ENCODE results near the gene EPS15. TPM values are rescaled to one million over a fixed set of nuclear protein-coding genes. Genes with fewer than 3 reads are reported as not detected.

The EPS15 gene
- total RNA-seq, 1 donor from 2014 or later = 86.2 TPM

DNA sequence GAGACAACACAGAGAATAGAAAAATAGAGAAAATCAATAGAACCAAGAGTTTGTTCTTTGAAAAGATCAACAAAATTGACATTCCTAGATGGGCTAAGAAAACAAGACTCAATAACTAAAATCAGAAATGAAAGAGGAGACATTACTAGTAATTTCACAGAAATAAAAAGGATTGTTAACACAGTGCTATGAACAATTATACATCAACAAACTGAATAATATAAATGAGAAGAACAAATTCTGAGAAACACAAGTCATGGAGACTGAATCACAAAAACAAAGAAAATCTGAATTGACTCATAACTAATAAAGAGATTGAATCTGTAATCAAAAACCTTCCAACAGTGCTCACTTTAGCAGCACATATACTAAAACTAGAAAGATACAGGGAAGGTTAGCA is 137.1 kb downstream of the EPS15 start:
- no peak for DNase-seq (ENCODE audit: low spot score)

DNA sequence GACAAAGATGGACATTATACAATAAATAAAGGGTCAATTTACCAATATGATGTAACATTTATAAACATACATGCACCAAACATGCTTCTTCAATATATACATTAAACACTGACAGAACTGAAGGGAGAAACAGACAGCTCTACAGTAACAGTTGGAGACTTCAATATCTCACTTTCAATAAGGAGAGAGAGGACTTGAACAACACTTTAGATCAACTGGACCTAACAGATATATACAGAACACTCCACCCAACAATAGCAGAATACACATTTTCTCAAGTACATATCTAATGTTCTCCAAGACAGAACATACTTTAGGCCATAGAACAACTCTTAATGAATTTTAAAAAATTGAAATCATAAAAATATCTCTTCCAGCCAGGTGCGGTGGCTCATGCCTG is 138.1 kb downstream of the EPS15 start:
- DNase-seq (ENCODE audit: low spot score) = no peak

DNA sequence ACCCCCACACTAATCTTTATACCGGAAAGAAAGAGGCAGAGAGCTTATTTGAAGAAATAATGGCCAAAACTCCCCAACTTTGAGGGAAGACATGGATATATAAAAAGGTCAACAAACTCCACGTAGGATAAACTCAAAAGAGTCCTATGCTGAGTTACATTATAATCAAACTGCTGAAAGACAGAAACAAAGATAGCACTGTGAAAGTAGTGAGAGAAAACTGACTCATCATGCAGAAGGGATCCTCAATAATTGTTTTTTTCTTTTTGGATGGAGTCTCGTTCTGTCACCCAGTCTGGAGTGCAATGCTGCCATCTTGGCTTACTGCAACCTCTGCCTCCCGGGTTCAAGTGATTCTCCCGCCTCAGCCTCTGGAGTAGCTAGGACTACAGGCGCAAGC is 140.2 kb downstream of the EPS15 start:
- DNase-seq (ENCODE audit: low spot score) = no peak

DNA sequence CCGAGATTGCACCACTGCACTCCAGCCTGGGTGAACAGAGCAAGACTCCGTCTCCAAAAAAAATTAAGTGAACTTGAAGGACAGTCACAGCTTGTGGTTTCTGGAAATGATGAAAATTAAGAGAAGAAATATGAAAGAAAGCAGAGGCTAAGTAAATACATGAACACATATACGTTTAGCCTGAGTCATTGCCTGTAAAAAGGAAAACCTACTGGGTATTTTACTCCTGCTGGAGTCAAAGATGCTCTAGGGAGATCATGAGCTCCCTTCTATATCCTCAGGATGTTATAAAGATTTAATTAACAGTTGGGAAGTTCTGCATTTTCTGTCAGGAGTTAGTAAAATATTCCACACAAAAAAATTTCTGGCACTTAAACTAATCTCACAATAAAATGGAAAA is 145.2 kb downstream of the EPS15 start:
- no peak for DNase-seq (ENCODE audit: low spot score)

DNA sequence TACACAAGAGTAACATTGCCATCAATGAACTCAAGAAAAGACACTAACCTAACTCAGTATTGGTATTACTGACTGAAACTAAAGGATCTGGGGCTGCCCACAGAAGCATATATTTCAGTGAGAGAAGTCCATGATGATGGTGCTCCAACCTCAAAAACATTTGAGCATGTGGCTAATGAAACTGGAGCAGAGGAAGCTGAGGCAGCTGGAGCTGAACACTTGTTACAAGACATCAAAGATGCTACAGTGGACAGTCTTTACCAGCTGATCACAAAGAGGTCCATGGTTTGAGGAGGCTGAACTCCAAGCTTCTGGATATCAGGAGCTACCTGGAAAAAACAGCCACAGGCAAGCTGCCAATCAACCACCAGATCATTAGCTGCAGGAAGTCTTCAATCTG is 146.5 kb downstream of the EPS15 start:
- DNase-seq (ENCODE audit: low spot score) = no peak

DNA sequence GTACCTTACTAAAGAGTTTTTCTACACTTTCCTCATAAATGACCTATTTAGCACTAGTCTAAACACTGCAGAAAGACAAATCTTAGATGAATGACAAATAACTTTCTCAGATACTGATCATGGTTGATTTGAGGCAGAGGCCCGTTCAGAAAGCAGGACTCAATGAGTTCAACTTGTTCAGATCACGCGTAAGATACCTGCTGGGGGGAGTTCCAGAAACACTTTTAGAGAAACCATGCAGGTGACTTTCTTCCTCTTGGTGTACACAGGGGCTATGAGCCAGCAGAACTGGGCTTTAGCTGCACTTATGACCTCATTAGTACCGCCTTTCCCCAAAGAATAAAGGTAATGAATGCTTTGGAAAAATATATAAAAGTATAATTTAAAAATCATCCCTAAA is 149.9 kb downstream of the EPS15 start:
- DNase-seq (ENCODE audit: low spot score) = no peak

DNA sequence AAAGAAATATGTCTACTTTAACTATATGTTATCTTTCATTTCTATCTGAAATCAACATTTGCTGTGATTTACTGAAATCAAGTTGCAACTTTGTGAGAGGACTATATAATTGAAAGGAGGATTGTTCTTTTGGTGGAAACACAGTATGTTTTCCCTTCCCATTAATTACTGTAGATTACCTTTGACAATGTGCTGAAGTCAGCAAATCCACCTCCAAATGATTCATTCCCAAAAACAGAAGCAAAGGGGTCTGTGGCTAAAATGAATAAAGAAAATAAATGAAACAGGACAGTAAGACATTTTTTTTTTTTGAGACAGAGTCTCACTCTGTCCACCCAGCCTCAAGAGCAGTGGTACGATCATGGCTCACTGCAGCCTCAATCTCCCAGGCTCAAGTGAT is 153.3 kb downstream of the EPS15 start:
- DNase-seq (ENCODE audit: low spot score) = no peak

DNA sequence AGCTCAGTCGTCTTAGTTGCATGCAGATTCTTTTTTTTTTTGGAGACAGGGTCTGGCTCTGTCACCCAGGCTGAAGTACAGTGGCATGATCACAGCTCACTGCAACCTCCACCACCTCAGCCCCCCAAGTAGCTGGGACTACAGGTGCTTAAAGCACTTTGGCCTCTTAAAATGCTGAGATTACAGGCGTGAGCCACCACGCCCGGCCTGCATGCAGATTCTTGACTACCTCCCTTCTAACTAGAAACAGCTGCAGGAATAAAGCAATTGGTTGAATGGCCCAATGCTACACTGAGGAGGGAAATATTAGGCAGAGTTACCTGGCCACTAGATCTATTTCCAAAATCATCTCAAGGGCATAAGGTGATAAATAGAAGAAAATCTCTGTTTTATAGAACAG is 159.2 kb downstream of the EPS15 start:
- no peak for DNase-seq (ENCODE audit: low spot score)

DNA sequence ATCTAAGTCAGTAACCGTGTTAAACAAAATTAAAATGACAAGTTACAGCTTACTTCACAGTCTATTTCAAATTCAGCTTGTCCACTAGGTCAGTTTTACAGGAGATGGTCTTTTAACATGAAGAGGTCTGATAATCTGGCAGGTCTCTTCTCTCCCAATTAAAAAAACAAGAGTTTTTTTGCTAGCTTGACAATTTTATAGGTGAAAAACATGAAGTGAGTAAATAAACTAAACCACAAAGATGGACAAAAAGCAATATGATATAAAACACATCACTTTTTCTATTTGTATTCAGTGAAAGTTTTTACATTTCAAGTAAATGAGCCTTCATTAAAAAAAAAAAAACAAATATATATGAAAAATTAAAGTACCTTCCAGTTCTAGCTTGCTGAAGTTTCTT is 163.7 kb downstream of the EPS15 start:
- DNase-seq (ENCODE audit: low spot score) = no peak

DNA sequence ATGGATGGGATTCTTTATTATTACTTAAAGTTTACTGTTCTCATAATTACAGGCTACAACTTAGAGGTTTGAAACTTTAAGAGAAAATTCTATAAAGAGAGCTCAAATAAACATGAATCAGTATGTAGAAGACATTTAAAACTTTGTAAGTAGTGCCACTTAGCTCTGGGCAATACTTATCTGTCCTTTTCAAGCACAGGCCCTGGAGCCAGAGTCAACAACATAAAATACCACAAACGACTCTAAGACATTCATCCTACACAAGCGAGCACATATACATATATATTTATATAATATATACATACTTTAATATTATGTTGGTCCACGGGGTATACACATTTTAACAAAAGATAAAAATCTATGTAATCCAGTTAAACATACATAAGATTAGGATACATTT is 164.7 kb downstream of the EPS15 start:
- DNase-seq (ENCODE audit: low spot score) = no peak

DNA sequence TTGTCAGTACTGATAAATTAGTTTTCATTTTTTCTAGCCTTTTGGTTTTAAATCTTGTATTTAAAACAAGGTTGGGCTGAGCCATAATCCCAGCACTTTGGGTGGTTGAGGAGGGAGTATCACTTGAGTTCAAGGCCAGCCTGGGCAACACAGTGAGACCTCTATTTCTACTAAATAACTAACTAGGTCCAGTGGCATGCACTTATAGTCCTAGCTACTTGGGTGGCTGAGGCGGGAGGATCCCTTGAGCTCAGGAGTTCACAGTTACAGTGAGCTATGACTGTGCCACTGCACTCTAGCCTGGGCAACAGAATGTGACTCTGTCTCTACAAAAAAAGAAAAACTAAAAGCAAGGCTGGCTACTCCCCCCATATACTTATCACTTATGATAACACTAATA is 167.2 kb downstream of the EPS15 start:
- DNase-seq (ENCODE audit: low spot score) = no peak

DNA sequence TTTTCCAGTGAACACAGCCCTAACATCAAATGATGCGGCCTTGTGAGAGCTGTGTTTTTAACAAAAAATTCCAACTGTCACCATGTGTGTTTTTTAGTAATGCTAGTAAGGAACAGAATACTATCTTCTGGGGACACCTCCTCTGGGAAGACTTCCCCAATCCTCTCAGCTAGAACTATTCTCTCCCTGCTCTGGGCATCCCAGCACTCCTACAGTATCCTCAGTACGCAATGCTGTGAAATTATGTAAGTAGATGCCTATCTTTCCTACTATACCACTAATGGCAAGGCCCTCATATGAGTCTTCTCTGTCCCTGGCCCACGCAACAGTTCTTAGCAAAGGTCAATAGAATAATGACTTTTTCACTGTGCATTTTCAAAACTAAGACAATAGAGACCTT is 169.2 kb downstream of the EPS15 start:
- DNase-seq (ENCODE audit: low spot score) = no peak

DNA sequence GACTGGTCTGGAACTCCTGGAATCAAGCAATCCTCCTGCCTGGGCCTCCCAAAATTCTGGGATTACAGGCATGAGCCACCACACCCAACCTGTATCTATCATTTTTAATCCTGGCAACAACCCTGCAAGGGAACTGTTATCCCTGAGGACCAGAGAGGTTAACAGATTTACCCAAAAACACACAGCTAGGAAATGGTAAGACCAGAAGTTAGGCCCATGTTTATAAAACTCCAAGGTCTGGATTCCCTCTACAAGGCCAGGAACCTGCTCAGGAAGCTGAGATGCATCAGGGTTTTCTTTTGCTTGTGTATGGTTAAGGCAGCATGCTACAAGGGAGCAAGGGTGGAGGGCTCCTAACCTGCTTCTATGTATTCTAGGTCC is 170.9 kb downstream of the EPS15 start:
- DNase-seq (ENCODE audit: low spot score) = no peak

DNA sequence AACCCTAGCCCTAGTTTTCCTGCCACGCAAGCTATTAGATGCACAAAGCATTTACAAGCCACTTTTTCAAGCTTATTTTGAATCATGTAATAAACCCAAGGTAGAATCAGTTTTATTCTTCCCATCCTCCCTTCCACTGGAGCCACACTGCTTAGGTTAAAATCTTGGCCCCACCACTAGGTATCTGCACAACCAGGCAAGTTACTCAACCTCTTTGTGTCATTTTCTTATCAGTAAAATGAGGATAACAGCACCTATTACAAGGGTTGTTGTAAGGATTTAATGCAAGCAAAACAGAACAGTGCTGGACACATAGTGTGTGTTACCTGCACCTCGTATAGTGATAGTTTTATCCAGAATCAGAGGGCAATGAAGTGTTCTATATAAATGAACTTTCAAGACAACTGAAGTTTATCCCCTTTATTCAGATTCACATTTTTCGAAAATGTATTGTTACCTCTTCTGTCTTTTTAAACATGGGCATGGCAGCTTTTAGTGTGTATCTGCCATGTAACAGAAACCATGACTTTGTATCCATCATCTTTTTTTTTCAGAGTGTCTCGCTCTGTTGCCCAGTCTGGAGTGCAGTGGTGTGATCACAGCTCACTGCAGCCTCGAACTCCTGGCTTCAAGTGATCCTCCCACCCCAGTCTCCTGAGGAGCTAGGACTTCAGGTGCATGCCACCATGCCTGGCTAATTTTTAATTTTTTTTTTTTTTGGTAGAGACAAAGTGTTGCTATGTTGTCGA is 171.5 kb downstream of the EPS15 start:
- DNase-seq (ENCODE audit: low spot score) = no peak

DNA sequence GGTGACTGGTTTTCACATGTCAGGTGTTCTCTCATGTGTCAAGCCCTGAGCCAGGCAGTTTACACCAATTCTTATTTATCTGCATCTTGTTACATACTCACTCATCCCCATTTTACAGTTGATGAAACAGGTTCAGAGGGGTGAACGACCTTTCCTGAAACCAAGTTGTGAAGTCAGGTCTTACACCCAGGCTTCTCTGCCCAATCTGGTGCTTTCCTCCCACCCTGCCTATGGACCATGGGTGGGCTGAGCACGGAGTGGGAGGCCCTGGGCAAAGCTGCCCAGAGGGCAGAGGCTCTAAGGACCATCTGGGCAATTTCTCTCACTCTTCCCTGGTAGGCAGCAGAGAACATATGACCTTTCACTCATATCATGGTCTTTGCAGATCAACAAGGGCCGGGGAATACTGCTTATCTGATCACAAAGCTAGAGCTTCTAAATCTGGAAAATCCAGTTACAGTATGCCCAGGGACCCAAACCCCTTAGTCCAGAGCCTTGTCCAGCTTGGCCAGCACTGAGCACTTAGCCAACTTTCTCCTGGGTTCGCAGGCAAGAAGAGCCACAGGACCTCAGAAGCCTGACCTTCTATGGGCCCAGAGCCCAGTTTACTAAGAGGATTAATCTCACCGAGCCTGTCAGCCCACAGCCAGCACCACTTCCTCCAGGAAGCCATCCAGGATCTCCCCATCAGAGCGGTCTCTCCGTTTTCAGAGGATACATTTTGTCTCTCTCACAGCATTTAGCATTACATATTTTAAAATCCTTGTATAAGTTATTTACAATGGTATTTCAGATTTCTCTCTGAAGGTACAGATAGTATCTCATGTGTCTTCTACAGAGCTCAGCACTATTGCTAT is 172.8 kb downstream of the EPS15 start:
- DNase-seq (ENCODE audit: low spot score) = no peak

DNA sequence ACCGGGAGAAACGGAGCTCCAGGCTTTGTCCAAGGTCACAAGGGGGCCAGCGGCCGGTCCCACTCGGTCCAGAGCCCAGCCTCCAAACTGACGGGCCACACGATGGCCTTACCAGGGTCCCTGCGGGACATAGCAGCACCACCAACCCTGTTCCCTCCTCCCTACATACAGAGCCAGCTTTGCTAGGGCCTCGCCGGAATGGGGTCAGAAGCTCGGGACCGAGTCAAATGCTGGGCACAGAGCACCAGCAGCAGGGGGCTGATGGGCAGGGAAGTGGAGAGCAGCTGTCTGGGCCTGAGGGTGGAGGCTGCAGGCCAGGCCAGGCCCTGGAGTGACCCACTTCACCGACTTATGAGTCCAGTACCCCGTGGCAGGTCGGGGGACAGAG is 173.8 kb downstream of the EPS15 start:
- DNase-seq (ENCODE audit: low spot score) = no peak

DNA sequence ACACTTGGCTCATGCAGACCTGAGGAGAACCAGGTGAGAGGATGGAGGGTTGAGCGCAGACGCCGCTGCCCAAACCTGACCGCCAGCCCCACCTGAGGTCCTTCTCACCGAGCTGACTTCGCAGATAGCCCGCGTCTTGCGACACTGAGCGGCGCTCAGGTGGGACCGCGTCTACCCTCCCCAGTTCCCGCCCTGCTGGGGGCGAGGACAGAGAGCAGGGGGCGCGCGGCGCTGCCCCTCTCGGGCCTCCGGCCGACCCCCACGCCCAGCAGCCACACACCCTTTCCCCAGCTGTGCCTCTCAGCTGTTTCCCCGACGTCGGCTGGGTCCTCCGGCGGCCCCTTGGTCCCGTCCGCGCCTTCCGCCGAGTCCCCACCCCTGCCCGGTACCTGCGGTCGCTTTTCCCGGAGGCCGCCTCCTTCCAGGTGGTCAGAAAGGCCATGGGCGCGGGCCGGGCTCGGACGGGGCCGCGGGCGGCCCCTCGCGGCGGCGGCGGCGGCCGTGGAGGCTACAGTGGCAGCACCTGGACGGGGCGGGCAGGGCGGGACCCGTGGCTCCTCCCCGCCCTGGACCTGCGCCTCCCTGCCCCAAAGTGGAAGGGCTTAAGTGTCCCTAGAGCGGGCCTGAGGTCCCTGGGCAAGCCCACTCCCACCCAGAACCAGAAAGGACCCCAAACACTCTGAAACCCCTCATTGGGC is 174.3 kb downstream of the EPS15 start:
- no peak for DNase-seq (ENCODE audit: low spot score)

DNA sequence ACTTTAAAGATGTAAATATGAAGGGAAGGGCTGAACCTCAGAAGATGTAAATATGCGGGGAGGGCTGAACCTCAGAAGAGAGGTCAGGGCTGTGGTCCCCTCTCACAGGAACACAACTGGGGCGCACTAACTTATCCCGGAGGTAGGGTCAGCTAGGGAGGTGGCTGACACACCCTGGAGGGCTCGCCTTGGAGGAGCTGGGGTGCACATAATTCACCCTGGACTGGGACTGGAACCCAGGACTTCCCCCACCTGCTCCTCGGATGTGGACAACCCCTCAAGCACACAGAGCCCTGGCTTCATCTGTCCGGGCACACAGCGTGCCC is 174.8 kb downstream of the EPS15 start:
- no peak for DNase-seq (ENCODE audit: low spot score)

DNA sequence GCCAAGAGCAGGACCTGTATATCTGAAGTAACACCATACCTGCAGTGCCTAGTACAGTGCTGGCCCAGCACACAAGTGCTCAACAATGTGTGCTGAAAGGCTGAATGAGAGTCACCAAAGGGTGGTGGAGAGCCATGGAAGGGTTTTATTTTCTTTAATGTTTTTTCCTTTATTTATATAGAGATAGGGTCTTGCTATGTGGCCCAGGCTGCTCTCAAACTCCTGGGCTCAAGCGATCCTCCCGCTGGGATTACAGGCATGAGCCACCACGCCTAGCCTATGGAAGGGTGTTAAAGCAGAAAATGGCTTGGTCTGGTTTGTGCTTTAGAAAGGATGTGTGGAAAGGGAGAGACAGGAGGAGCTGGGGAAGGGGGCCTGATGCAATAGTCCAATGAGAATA is 175.4 kb downstream of the EPS15 start:
- no peak for DNase-seq (ENCODE audit: low spot score)

DNA sequence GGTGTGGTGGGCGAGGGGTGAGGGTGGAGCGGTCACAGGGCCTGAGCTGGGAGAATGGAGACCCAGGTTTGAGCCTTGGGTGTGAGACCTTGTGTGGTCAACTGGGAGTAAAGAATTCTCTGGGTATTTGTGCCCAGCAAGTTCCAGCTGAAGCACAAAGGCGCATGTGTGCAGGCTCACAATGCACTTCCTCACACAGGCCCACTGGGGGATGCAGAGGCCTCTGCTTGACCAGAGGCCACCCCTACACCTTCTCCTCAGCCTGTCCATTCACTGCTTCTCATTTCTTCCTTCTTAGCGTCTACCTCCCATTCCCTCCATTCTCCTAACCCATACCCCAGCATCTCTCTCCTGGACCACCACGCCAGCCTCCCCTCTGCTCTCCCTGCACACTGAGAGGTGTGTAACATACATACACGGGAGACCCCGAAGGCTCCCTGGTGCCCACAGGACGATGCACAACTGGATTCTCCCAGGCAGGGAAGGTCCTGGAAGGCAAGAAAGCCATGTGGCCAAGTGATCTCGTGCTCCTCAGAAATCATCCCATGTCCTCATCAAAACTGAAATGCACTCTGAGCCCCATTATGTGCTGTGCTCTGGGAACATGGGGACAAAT is 176.4 kb downstream of the EPS15 start:
- DNase-seq (ENCODE audit: low spot score) = no peak

DNA sequence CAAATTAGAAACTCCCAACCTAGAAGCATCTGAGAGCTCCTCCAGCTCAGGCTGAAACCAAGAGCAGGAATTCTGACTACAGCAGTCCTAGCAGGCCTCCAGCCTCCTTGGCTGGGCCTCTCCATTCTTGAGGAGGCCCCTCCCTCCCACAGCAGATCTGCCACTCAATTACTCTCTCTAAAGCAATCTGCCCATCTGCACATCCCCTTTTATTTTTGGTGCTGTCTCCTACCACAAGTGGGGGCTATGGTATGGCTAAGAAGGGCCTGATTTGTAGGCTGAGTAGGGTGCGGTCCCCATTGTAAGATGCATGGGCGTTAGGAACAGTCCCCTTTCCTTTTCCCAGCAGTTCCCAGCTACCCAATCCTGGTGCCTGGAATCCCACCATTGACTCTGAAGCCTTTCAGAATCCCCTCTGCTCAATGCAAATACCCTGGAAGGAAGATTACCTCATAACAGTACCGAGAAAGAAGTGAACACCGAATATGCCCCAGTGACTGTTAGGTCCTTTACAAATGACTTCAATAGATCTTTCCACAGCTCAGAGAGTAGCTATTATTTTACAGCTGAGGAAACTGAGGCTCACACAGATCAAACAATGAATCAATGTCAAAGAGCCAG is 177.1 kb downstream of the EPS15 start:
- no peak for DNase-seq (ENCODE audit: low spot score)

DNA sequence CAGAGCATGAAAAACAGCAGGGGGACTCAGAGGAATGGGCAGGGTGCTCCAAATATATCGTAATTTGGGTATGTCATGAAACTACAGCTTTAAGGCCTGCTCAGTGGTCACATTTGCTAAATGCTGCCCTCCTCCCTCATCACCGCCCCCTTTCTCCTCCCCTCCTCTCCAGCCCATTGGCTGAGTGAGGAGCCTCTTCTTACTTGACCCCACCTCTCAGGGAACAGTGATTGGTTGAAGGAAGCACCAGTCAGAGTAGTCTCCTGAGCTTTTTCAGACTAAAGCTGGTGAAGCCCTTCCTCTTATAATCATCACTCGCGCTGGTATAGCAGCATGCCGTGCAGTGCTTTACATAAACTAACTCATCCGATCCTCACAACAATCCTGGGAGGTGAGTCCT is 178.7 kb downstream of the EPS15 start:
- DNase-seq (ENCODE audit: low spot score) = no peak
